Activated T-cell treated with anti-CD3 and anti-CD28 coated beads for 48 hours (primary cell): ENCODE results near the gene TNIP1.

ENCODE experiments used
- DNase-seq: peaks from one replicate; pipeline ENCODE4 v3.0.0-alpha.2; 2020; ENCODE audit warnings: low read depth

TNIP1 gene

DNA sequence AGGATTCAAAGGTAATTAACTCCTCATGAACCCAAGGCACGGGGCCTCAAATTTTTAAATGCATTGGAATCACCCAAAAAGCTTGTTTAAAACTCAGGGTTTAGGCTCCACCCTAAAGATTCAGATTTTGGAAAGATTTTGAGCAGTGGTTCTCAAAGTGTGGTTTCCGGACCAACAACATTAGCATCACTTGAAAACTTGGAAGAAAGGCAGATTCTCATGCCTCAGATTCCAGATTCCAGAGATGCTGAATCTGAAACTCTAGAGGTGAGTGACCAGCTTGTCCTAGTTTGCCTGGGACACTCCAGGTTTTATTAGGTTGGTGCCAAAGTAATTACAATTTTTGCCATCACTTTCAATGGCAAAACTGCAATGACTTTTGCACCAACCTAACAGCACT lies 24.7 kb upstream of the TNIP1 start:
- DNase-seq = no peak

DNA sequence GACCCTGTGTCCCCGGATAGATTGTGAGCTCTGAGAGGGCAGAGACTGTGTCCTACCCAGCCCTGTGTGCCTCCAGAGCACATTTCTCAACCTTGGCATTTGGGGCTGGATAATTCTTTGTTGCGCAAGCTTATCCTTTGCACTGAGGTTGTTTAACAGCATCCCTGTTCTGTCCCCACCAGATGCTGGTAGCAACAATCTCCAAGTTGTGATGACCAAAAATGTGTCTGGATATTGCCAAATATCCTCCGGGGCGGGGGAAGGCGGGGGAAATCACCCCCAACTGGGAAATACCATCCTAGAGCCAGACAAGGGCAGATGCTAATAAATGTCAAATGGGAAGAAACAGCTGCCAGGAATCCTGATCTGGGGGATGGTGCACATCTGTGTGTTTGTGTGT lies 24.0 kb upstream of the TNIP1 start:
- DNase-seq = no peak

DNA sequence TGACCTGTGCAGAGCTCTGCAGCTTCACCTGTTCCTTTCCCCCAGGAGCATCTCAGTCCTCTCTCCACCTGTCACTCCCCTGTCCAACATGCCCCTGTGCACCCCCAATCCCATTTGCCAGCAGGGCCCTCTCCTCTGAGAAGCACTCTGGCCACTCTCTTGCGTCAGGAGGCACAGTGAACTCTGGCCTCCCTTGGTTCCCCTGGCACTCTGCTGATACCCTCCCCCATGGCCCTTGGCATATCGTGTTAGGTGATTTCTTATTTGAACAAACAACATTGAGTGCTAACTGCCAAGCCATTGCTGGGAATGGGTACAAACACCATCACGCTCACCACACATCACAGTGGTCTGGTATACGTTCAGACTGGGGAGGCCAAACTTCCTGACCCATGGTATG lies 20.9 kb upstream of the TNIP1 start:
- DNase-seq = no peak

DNA sequence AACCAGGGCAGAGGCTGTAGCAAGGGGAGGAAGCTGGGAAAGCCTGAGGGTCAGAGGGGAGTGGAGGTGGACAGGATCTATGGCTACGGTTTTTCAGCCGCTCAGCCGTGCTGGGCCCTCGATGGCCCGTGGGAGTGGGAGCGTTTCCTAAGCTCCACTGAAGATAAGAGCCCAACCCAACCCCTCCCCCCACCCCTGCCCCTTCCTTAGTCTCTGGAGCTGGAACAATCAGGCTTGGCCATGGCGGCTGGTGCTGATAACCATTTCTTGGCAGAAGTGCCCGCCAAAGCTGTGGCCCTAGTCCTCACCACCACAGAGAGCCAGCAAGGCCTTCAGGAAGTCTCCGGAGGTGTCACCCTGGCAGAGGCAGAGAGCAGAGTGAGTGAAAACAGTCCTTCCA lies 20.3 kb upstream of the TNIP1 start:
- DNase-seq = no peak

DNA sequence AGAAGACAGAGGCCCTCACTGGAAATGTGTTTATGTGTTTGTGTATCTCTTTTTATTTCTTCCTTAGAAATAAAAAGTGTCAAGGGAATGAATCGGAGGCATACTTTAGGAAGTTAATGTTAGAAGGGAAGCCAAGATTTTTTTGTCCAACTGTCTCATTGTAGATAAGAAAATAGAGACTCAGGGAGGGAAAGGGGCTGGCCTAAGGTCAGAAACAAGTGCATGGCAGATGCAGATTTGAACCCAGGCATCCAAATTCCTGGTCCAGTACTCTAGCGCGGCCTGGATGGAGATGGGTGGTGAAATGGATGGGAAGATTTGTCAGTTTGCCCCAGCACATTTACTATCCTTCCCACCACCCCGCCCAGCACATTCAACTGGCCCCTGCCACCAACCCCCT lies 19.8 kb upstream of the TNIP1 start:
- no peak for DNase-seq

DNA sequence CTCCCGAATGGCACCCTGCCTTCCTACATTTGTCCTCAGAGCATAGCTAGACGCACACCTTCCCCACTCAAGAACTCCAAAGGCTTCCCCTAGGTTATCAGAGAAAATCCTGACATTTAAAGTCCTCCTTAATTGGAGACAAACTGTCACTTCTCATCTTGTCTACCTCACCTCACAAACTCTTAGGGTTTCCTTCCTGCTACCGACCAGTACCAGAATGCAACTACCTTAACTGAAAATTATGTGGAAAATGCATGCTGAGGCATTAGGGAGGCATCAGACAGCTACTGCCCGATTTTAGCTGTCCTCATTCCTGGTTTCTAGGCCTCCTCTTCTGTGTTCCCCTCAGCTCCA lies 17.9 kb upstream of the TNIP1 start:
- no peak for DNase-seq

DNA sequence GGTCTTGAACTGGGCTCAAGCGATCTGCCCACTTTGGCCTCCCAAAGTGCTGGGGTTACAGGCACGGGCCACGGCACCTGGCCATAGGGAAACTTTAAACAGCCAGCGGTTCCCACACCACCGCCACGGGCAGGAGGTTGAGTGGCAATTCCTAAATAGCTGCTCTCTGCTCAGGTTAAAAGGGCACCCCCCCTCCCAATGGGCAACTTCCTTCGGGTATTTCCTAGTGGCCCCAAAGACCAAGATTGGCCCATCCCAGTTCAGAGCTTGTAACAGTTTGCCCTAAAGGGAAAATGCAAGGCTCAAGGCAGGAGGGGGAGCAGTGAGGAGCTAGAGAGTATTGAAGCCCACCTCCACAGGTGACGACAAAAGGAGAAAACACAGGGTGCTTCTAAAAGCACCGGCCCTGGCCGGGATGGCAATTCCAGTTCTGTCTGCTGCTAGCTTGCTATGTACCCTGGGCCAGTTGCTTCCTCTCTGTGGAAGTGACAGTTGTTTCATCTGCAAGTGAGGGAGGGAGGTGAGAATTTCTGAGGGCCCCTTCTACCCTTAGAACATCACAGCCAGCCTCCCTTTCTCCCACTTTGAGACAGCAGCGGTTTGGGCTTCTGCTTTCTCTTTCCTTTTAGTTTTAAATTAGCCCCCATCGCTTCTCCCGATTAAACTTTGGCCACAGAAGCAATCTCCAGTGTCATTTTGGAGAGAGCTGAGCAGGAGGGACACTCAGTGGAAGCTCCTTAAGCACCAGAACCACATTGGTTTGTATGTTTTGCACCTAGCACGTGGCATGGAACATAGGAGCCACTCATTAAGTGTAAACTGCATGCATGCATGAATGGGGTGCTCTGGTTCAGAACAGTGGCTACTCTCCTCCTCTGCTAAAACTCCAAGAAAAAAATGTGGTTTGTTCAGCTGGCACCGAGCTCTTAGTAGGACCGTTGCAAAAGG lies 17.3 kb upstream of the TNIP1 start:
- DNase-seq = no peak

DNA sequence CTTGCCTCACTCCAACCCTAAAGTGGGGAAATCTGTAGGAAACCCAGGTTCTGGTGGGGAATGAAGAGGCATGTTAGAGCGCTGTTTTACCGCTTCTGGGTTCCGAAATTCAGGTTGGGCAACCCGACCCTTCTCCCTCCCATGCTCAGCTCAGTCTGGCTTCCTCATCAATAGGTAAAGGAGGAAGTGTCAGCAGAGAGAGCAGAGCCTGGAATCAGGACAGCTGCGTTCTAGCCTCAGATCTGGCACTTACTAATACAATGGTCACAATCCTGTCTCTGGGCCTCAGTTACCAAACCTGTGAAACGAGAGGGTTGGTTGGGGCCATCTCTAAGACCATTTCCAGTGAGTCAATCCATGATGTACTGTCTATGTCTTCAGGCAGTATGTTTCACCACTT lies 16.2 kb upstream of the TNIP1 start:
- DNase-seq = no peak

DNA sequence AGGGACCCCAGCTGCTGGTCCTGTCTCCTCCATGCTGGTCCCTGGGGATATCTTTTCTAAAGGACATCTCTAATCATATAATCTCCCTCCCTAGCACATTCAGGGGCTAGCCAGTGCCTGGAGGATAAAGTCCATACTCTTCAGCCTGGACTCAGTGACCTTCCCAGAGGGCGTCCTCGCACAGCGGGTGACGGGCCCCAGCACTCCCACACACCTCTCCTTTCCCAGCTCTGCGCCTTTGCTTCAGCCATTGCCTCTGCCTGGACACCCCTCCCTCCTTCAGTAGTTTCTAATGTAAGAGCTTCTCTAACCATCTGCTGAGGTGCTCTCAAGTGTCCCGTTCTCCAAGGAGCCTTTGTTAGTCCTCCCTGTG lies 15.2 kb upstream of the TNIP1 start:
- DNase-seq = no peak

DNA sequence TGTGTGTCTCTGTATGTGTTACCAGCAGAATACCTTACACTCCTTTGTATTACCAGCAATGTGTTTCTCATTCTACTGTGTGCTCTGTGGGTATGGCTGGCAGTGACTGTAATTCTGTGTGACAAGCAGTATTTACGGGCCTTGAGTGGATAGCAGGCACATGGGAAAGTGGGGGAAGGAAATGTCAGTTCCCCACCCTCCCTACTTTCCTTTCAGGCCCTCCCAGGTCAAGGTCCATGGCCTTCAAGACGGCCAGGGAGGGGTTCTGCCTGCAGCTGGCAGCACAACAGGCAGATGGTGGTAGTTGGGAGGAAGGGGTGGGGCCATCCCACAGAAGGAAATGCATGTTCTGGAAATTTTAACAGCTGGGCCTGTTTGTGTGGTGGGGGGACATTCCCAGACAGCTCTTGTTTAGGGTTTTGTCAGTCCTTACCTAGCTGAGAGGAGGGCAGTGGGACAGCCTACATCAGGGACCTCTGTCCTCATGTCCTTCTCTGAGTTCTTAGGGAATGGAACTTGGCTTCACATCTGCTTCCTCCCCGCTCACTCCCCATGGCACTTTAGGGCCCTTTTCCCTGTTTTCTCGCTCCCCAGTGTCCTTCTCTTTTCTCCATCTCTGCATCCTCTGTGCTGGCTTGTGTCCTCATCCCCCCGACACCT lies 14.6 kb upstream of the TNIP1 start:
- DNase-seq = no peak

DNA sequence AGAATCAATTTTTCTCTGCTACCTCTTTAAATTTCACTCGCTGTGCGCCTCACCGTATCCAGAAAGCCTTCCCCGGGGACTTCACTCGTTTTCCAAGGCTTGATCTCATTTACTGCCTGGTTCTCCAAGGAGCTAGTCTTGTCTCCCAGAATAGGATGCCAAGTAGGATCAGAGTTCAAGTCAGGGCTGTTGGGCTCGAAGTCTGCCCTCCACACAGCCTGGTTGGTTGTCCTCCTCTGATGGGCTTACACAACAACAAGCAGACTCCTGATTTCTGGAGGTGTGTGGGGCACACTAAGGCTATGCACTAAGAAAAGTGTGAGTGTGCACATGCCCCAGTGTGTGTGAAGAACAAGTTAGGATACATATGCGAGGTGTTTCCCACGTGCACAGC lies 14.0 kb upstream of the TNIP1 start:
- no peak for DNase-seq

DNA sequence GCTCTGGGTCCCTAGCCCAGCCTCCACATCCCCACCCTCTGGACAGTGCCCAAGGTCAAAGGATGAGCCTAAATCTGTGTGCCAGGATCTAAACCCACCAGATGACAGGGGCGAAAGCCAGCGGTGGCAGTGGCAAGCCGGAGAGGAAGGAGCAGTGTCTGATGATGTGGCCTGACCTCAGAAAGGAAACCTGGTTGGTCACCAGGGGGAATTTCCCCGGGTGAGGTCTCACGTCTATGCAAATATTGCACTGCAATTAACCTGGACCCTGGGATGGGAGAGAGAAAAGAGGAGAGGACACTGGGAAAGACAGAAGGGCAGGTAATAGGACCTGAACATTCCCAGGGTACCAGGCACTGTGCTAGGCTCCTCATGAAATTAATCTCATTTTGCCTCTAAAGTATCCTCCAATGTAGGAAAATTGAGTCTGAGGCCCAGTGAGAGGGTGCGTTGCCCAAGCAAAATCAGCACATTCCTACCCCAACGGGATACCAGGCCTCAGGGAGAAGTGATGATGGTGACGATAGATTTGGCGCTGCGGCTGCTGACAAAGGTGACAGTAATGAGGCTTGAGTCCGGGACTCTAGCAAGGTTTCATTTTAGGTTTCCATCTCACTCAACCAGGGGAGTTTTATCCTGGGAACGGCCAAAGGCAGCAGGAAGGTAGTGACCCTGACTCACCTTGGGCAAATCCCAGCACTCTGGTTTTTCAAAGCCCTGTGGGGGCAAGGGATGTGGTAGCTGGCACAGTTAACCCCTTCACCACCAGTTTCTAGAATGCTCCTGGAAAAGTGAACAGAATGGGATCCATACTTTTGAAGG lies 13.4 kb upstream of the TNIP1 start:
- DNase-seq = peak; percentile 66

DNA sequence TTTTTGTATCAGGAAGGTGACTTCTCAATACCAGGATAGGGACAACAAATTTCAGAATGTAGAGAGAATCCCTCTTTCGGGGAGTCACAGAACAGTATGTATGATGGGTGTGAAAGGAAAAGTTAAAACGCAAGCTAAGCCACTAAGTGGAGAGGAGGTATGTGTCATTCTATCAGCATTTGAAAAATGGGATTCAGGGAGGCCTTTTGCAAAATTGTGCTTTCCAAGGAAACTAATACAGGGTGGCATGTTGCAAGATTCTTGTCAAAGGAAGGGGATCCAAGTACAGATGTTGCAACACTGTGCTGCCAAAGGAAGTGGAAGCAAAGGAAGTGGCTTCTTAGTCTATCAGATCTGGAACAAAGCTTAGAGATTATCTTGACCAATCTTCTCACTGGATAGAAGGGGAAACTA lies 12.6 kb upstream of the TNIP1 start:
- no peak for DNase-seq

DNA sequence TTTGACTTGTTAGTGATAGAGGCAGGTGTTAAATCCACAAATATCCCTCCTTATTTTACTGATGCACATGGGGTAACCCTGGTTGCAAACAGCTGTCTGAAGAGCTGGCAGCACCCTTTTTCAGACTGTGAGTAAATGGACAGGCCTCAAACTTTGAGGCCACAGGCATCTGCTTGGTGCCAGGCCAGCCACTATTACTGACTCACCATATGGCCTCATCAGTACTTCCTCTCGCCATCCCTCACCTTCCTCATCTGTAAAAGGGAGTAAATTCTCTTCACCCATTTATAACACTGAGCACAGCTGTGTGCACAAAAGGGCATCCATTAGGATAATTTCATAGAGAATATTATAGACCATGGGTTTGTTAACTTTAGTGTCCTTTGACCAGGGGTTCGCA lies 11.9 kb upstream of the TNIP1 start:
- DNase-seq = no peak

DNA sequence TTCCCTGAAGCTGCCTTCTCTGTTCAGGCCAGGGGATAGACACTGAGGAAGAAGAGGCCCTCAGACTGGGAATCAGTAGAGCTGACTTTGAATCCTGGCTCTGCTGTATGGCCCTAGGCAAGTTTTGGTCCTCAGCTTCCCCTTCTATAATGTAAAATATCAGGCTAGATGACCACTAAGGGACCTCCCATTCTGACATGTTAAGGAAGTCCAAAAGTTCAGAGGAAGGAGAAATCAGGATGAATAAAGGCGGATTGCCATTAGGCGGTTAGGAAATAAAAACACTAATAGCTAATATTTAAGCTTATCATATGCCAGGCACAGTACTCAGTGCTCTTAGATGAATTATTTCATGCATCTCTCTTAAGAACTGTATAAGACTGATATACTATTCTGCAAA lies 8.9 kb upstream of the TNIP1 start:
- no peak for DNase-seq

DNA sequence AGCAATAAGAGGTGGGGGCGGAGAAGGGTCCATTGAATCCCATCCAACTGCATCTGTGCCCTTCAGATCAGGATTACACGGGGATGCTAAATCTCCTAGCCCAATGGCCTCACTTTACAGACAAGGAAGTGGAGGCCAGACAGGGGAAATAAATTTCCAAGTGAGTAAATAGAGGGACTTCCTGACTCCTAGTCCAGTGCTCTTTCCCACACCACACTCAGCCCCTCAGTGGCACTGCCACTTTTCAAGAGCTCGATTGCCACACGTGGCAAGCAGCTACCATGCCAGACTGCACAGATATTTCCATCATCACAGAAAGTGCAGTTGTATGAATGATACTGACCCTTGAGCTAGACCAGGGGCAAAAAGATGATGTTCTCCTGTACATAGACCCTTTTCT lies 8.2 kb upstream of the TNIP1 start:
- no peak for DNase-seq

DNA sequence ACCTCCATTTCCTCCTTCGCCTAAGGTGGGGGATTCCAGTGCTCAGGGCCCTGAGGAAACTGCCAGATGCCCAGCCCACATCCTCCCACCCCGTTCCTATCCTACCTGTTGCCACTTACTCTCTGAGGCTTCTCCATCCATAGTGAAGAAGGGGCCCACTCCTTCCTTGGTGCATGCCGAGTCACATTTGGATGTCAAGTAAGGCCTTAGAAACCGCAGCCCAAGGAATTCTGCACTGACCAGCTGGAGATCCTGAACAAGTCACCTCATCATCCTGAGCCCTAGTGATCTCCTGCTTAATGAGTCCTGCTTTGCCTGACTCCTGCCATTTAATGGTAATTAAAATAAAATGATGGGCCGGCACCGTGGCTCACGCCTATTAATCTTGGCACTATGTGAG lies 6.7 kb upstream of the TNIP1 start:
- DNase-seq = no peak

DNA sequence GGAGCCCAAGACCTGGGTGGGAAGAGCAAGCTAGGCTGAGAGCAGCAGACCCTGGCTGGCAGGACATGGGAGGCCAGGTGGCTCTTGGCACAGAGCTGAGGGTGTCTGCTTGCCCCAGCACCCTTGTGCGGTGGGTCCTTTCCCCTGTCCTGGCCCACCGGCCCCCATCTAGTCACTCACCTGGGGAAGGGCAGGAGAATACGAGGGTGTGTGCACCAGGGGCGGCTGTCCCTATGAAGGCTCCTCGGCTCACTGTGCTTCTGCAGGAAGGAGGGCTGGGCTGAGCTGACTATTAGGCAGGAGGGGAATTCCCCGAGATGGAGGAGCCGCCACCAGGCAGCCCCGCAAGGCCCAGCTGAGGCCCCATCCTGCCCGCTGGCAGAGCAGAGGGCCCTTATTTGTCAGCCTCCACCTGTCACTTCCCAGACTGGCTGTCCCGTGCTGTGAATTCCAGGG lies 6.1 kb upstream of the TNIP1 start:
- DNase-seq = peak; percentile 65

DNA sequence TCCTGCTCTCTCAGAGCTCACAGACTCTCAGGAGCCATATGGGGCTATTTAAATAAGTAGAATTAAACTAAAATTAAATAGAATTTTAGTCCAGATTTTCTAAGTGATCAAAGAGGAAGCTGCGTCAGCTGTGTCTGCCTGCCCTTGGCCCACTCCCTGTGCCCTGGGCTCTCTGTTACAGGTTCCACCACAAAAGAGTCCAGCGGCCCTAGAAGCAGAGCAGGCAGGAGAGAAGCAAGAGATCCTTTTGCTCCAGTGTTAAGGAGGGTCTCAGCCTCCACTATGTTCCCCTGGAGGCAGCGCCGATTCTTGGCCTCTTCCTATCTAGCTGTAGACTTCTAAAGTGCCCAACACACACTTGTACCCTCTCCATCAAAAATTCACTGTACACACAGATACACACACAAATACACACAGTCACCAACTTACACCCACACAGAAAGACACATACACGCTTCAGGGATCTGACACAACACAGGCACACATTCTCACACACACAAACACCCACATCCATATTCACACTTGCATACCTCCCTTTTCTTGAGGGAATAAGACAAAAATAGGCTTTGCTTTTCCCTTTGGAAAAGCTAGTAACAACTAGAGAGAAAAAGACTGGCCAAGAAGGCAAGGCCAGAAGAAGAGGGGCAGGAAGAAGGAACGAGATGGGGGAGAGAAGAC lies 5.5 kb upstream of the TNIP1 start:
- no peak for DNase-seq

DNA sequence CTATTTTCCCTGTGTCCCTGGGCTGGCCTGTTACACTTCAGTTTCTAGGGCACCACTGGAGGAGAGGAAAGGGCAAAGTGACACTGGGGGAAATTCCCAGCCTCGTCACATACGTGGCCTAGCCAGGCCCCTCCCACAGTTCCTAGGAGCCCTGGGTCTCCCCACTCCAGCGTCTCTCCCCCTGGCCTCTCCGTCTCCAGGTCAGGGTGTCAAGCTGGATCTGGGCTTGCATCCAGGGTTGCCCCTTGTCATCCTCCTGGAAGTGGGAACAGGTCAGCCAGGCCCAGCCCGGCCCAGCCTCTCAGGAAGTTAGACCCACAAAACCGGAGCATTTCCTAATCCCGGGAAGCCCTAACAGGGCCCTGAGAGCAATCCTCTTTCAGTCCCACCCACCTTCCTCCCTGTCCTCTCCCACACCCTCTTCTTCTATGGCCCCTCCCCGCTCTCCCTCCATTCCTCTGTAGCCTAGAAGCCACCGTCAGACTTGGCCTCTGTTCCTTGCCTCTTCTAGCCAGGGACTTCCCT lies 4.7 kb upstream of the TNIP1 start:
- peak; percentile 36 for DNase-seq

DNA sequence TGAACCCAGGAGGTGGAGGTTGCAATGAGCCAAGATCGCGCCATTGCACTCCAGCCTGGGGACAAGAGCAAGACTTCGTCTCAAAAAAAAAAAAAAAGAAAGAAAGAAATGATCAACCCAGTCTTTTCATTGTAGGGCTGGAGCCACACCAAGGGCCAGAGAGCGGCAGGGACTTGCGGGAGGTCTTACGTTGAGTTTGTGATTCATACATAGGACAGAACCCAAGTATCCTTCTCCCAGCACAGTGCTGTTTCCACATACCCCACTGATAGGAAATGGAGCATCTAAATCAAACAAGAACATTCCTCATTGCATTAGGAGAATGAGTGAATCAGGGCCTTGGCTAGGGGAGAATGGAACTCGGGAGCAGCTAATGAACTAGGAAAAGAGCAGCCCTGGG lies 3.5 kb upstream of the TNIP1 start:
- no peak for DNase-seq

DNA sequence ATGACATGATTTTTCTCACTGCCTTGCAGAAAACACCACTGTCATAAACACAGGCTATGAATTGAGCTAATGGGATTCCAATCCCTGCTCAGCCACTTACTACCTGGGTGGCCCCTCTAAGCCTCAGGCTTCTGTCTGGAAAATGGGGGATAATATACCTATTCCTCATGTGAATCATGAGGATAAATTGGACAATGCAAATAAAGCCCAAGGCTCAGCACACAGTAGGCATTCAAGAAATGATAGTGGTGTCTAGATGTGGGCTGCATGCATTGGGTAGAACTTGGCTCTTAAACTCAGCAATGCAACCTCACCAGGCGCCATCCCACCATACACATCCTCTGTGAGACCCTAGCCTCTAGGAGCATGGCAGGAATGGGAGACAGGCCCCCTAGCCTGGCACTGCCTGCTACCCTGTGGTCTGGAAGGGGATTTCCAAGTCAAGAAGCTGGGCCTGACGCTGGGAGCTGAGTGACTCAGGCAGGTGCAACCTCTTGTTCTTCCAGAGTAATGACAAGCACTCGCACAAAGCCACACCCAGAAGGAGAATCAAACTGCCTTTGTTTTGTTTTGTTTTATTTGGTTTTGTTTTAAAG lies 2.3 kb upstream of the TNIP1 start:
- peak; percentile 66 for DNase-seq
